K562 (cell line): ENCODE data around the gene DNAAF8. TPM values are rescaled to one million over a fixed set of nuclear protein-coding genes. Genes with fewer than 3 reads are reported as not detected.

Source experiments
- ATAC-seq: fragments of 200-7000 bp; cut with Tn5 transposase; 3 replicates; pipeline ENCODE4 v1.9.1; 2020; ENCODE audit warnings: moderate library complexity
- BruUV-seq: library from RNA; stranded (reverse); fragments of 400-500 nt; replicated peaks from 2 replicates; lab custom pipeline; 2021; lab: Mats Ljungman, UMichigan
- CTCF ChIA-PET: fragments of 300-600 bp; formaldehyde crosslinking; extraction: SDS; loops from one replicate; lab custom pipeline; 2021; ENCODE audit warnings: low intra/inter-chr PET ratio; lab: Yijun Ruan, JAX
- POLR2A ChIA-PET: fragments of 300-600, 350-650 bp; sonication (Branson Sonifier 250); formaldehyde crosslinking; extraction: SDS; loops from one replicate; lab custom pipeline; 2021; ENCODE audit warnings: antibody characterized with exemption, inconsistent platforms; lab: Yijun Ruan, JAX
- DNase-seq, 4 experiments: peaks; one replicate each; pipeline versions ENCODE4 v3.0.0 to v3.0.0-alpha.2; 2011 to 2018; ENCODE audit warnings: low spot score in 3 of 4, mixed read lengths in 3 of 4; ENCODE audit errors: extremely low read depth in 1 of 4
- FAIRE-seq: peaks from 2 replicates; lab custom pipeline; 2011; peaks lifted over from hg19 to GRCh38; lab: Jason Lieb, UNC
- H2AFZ ChIP-seq: 2 replicates; pipeline ENCODE4 v1.6.0; 2011; ENCODE audit warnings: low read depth, low read length, control low read depth, inconsistent platforms
- H3K27ac ChIP-seq: fragments of 200-600 bp; 3 replicates; pipeline ENCODE4 v1.8.0; 2011; ENCODE audit warnings: low read depth, mild to moderate bottlenecking, control low read depth, inconsistent platforms, low read length, moderate library complexity, mixed read lengths; ENCODE audit errors: extremely low read depth
- H3K27me3 ChIP-seq, 2 experiments: fragments of 300-600 bp in 1 of 2; 2 replicates in 1 of 2; 3 replicates in 1 of 2; pipeline versions ENCODE4 v1.6.0 to v1.8.0; 2011; ENCODE audit warnings: inconsistent platforms in 2 of 2, low read length in 2 of 2, mild to moderate bottlenecking in 1 of 2, mixed read lengths in 1 of 2, moderate library complexity in 1 of 2; ENCODE audit not compliant: control insufficient read depth in 2 of 2, insufficient read depth in 2 of 2
- H3K36me3 ChIP-seq: fragments of 300-600 bp; 3 replicates; pipeline ENCODE4 v1.8.0; 2011; ENCODE audit warnings: mild to moderate bottlenecking, low read length, inconsistent platforms; ENCODE audit not compliant: control insufficient read depth, insufficient read depth
- H3K4me1 ChIP-seq, 2 experiments: fragments of 200-600 bp in 1 of 2; replicated peaks in 1 of 2; 2 replicates in 1 of 2; 3 replicates in 1 of 2; pipeline versions ENCODE4 v1.5.1 to v1.8.0; 2011; ENCODE audit warnings: inconsistent platforms in 2 of 2, low read length in 2 of 2, mild to moderate bottlenecking in 1 of 2, mixed read lengths in 1 of 2, moderate library complexity in 1 of 2; ENCODE audit not compliant: control insufficient read depth in 2 of 2, insufficient read depth in 2 of 2
- H3K4me2 ChIP-seq: 2 replicates; pipeline ENCODE4 v1.6.1; 2011; ENCODE audit warnings: low read length, control low read depth, inconsistent platforms, mixed read lengths; ENCODE audit not compliant: insufficient read depth
- H3K4me3 ChIP-seq: fragments of 200-600 bp; sonication (generic), shearing (Covaris generic); 2 replicates; pipeline ENCODE4 v1.5.1; 2016; ENCODE audit warnings: control low read depth, inconsistent platforms
- H3K79me2 ChIP-seq: fragments of 200-600 bp; 3 replicates; pipeline ENCODE4 v1.8.0; 2011; ENCODE audit warnings: low read length, inconsistent platforms; ENCODE audit not compliant: control insufficient read depth, insufficient read depth
- H3K9ac ChIP-seq, 2 experiments: 2 replicates each; pipeline versions ENCODE4 v1.6.0 to v1.6.1; 2011; ENCODE audit warnings: low read depth in 2 of 2, low read length in 2 of 2, control low read depth in 1 of 2, inconsistent platforms in 1 of 2, mild to moderate bottlenecking in 1 of 2, mixed read lengths in 1 of 2; ENCODE audit not compliant: insufficient read depth in 1 of 2
- H3K9me1 ChIP-seq: one replicate; pipeline ENCODE4 v1.6.0; 2011; ENCODE audit warnings: inconsistent platforms, mild to moderate bottlenecking, low read length, moderate library complexity; ENCODE audit not compliant: control insufficient read depth, insufficient read depth
- H3K9me3 ChIP-seq: replicated peaks from 2 replicates; pipeline ENCODE4 v1.5.1; 2011; ENCODE audit warnings: low read depth, low read length, inconsistent platforms; ENCODE audit not compliant: control insufficient read depth, insufficient read depth
- H4K20me1 ChIP-seq: replicated peaks from 2 replicates; pipeline ENCODE4 v1.6.1; 2011; ENCODE audit warnings: low read length, inconsistent platforms, mixed read lengths; ENCODE audit not compliant: control insufficient read depth, insufficient read depth
- CTCF ChIP-seq, 3 experiments: IDR thresholded peaks in 2 of 3; conservative IDR thresholded peaks in 1 of 3; 2 replicates each; pipeline ENCODE4 v1.5.1; 2011 to 2012; ENCODE audit warnings: low read length in 3 of 3, mild to moderate bottlenecking in 3 of 3, control low read depth in 2 of 3, improper control_type of control experiment in 1 of 3, inconsistent platforms in 1 of 3, low read depth in 1 of 3, mixed read lengths in 1 of 3, moderate library complexity in 1 of 3; ENCODE audit not compliant: insufficient read depth in 2 of 3
- E2F1 ChIP-seq: sonication (generic); formaldehyde crosslinking; IDR thresholded peaks from 2 replicates; pipeline ENCODE4 v1.8.1; 2023; ENCODE audit warnings: mild to moderate bottlenecking, missing genetic modification reagents, moderate library complexity
- ZBTB33 ChIP-seq: sonication (generic); formaldehyde crosslinking; IDR thresholded peaks from 2 replicates; pipeline ENCODE4 v1.8.1; 2023; ENCODE audit warnings: mild to moderate bottlenecking, missing genetic modification reagents
- WGBS: fragments of 100-300 bp; shearing (Covaris generic); methylation state at CpG from one replicate; pipeline ENCODE4 v1.1.6; 2016; ENCODE audit warnings: low coverage, mixed read lengths; ENCODE audit not compliant: insufficient coverage; ENCODE audit errors: missing lambda C conversion rate; 5-methylcytosine and 5-hydroxymethylcytosine counted together
- in situ Hi-C: fragments of 300-500 bp; cut with MboI; formaldehyde crosslinking; loops from 4 replicates; pipeline ENCODE4 v1.15.0; 2018; ENCODE audit warnings: inconsistent platforms, mixed read lengths
- intact Hi-C: fragments of 100-400 bp; cut with micrococcal nuclease; formaldehyde crosslinking; loops from 2 replicates; pipeline ENCODE4 v1.14.2; 2022
- polyA plus RNA-seq, 8 experiments: library from polyadenylated mRNA; depleted of rRNA in 4 of 8; stranded (reverse) in 5 of 8; unstranded in 3 of 8; fragments of >200 nt; fragmentation: Nextera tagmentation in 2 of 8; fragmentation: Illumina TruSeq in 1 of 8; extraction: Ambion mirVana in 2 of 8; extraction: Trizol in 1 of 8; gene quantifications; 2 replicates each; pipeline versions ENCODE4 v1.2.1 to v1.2.3, GENCODE V29; 2011 to 2014; ENCODE audit warnings: inconsistent platforms in 1 of 8, missing spikeins in 1 of 8
- total RNA-seq, 7 experiments: library from RNA; depleted of rRNA in 6 of 7; stranded (reverse); fragments of >200 nt in 6 of 7; fragmentation: Illumina TruSeq in 2 of 7; extraction: Trizol in 2 of 7; gene quantifications; 2 replicates each; pipeline versions ENCODE4 v1.2.1 to v1.2.3, GENCODE V29; 2011 to 2021; ENCODE audit warnings: low replicate concordance in 1 of 7

The DNAAF8 gene
- total and polyA plus RNA-seq, 9 of the 15 experiments (the other 6 are each of a cell fraction or from before 2014, with no cell fraction given): 0.04 to 0.12 (median 0.10) TPM; not detected in 6

- Histone ChIP-seq H3K27me3 (no peaks in the 10 kb centered on the region), H3K27ac (no peak overlapping the region)
- TF ChIP-seq CTCF (IDR thresholded peaks at IDR 0.05 in 2 of 3, conservative IDR thresholded peaks at IDR 0.05 in 1 of 3; ENCODE audit: insufficient read depth in 2 of 3, low read depth in 1 of 3, low read length in 3 of 3) (no peak), E2F1 (no peak), ZBTB33 (peak; percentile 58; the same call in 1 of the 2 replicates)
- TF ChIP-seq, all 486 proteins: peak for 1
- no peaks in the 10 kb centered on the region for H3K79me2 ChIP-seq
- no peak overlapping the region; a peak in 1 of 4 replicates for H3K9ac ChIP-seq
- H3K9me3 ChIP-seq: no peaks in the 10 kb centered on the region
- DNase-seq: no peak
- no TSS peak for BruUV-seq
- no peak overlapping the region for H3K4me2 ChIP-seq
- in situ Hi-C loops (no loop called here), intact Hi-C loops (no loop called here)
- ChIA-PET POLR2A (interaction anchor here (0.7 to 1.3 kb wide), 4 partner anchors 9 to 221 kb away, joined by 3 read pairs; partner anchors contain the start of gene ROGDI), CTCF (no interaction called here)
- H3K4me3 ChIP-seq: no peak overlapping the region
- FAIRE-seq: no peak
- WGBS: 91% methylated on average over 28 of the region's 33 CpGs
- no peak overlapping the region for H2AFZ ChIP-seq
- ATAC-seq: no peak
- peaks cover 3% of the 10 kb centered on the region for H3K9me1 ChIP-seq
- H3K36me3 ChIP-seq: peaks cover 89% of the 10 kb centered on the region; the same call in 2 of the 3 replicates
- peaks cover 3 to 27% of the 10 kb centered on the region in 2 experiments; a peak in 3 of 5 replicates for H3K4me1 ChIP-seq
- H4K20me1 ChIP-seq: 0 out of 2 replicates have a peak, but pooled peaks cover 1% of the 10 kb centered on the region
Observed at GRCh38 chr16:4700997-4701743, 33.2 kb upstream of the DNAAF8 start.
